HG03064 (cell line): ENCODE measurements around the gene GATB.

Source experiments
- ATAC-seq: cut with Tn5 transposase; IDR thresholded peaks from one replicate; pipeline ENCODE4 v1.9.1; 2021; ENCODE audit warnings: low read depth; ENCODE audit not compliant: unreplicated experiment

Gene GATB

DNA sequence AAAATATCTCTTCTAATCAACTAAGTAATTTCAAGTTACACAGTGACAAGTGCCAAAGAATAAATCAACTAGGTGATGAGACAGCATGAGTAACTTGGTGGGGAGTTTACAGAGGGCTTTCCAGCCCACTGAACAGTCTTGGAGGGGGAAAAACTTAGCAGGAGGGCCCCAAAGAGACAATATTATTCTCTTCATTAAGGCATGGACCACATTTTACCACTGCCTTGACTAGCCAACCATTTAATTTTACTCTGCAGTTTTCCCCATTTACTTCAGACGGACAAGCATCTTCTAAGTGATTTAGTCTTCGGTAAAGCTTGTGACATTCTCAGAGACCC, 25.3 kb upstream of the GATB start:
- no peak for ATAC-seq

DNA sequence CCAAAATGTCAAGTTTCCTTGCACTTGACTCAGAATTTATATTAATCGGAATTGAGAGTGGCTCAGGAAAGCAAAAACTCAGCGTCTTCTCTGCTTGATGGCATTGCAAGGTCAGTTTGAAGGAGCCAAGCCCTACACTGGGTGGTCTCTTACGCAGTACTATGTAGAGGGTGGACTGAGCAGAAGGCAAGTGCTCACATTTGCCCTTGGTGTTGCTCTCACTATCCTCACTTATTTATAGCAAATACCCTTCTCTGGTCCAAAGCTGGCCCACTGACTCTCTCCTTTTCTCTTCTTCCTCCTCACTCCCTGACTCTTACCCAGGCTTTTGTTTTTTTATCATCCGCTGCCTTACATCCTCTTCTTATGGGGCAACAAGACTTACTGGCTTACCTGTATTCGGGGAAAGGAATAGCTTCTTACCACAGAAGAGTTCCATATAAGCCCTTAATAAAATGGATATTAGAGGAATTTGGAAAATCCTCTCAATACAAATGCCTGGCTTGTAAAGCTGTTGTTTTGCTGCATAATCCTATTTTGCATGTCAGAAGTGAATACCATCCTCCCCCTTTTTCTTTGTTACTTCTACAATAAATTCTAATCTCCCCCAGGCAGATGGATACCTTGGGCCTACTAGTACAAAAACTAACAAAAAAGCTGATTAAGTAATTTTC, 24.8 kb upstream of the GATB start:
- ATAC-seq = no peak

DNA sequence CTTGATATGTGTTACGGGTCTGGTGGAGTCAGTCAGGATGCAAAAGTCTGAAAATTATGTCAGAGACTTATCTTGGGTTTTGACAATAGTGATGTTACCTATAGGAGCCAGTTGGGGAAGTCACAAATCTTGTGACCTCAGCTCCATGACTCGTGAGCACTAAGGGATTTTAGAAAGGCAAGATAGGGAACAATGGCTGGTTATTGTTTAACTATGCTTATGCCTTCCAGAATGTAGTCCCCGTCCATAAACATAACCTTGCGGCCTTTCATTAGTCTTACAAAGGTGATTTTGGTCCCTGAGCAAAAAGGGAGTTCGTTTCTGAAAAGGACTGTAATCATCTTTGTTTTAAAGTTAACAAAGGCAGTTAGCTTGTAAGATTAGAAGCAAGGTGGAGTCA, 23.9 kb upstream of the GATB start:
- ATAC-seq = no peak

DNA sequence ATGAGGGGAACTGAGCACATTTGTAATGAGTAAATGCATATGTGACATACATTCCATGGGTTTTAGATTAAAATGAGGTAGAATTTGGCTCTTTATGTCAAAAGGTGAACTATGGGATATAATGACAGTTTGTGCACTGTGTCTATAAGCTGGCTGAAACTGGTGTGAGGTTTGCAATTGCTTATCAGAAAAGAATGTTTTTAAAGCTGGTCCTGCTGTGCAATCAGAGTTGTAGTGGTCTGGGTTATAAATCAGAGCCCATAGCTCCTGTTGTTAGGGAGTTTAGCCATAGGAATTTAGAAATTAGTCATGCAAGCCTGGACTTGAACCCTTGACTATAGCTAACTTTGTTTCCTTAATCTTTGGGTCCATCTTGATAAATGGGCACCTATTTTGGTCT, 23.1 kb upstream of the GATB start:
- ATAC-seq = no peak

DNA sequence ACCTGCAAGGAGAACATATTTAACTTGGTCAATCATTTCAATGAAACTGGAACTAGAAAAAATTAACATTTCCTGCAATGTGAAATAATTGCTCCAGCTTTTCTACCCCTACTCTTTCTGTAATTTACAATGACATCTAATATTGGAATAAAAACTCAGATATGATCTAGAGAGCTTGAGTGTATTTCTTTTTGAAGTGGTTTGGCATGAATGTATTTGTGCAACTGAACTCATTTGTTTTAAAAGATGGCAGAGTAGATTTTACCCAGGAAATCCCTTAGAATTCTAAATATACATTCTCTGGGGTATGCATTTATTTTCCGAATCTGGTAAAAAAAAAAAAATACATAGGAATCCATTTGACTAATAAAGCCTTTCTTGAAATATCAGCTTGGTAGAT, 21.5 kb upstream of the GATB start:
- ATAC-seq = no peak

DNA sequence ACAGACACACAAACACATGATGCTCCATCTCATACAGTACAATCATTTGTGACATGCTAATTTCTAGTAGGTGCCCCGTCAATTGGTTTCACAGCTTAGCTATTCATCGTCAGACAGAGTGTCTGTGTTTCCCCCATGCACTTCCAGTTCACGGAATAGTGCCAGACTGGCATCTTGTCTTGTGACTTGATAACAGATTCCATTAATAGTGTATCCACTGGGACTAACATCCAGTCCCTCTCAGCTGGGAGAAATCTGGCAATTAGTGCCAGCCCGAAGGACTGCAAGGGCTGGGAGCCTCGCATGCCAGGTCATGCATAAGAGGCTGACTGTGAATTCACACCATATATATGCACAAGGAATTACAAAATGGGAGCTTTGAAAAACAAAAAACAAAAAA, 20.2 kb upstream of the GATB start:
- ATAC-seq = no peak

DNA sequence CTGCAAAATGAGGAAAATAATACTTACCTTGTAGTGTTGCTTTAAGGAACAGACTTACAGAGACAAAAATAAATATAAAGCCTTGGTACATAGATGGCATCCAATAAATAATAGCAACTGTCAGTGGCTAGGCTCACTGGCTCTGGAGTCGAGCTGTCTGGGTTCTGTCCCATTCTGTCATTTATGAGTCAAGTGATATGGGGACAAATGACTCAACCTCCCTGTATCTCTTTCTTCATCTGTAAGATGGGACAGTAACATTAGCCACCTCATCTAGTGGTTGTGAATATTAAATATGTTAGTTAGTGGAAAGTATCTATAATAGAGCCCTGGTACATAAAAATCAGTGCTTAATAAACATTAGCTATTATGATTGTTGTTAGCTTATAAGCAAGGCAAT, 16.7 kb upstream of the GATB start:
- ATAC-seq = no peak

DNA sequence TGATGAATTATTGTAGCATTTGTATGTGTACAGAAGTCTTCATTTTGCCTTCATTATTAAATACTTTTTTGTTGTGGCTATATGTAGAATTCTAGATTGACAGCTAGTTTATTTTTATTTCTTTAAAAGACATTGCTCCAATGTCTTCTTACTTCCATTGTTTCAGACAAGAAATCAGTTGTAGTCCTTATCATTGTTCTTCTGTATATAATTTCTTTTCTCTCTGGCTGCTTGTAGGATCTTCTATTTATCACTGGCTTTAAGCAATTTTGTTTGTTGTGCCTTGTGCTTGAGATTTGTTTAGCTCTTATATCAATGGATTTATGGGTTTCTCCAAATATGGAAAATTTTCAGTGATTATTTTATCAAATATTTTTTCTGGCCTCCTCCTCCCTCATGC, 13.5 kb upstream of the GATB start:
- no peak for ATAC-seq

DNA sequence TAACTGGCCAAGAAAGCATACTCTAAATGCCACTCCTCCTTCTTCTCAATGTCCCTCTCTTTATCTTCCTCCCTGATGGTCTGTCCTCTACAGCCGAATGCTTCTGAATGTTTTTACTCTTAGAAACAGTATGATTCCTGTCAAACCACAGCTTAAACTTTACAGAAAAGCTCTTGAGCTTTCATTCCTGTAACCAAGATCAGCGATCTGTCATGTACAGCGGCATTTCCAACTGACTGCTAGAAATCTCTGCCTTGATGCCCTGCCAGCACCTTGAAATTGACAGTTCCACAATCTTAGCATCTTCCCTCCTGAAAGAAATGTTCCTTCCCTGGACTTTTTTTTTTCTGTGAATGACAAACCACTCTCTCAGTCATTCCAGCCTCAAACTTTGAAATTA, 11.5 kb upstream of the GATB start:
- ATAC-seq = no peak

DNA sequence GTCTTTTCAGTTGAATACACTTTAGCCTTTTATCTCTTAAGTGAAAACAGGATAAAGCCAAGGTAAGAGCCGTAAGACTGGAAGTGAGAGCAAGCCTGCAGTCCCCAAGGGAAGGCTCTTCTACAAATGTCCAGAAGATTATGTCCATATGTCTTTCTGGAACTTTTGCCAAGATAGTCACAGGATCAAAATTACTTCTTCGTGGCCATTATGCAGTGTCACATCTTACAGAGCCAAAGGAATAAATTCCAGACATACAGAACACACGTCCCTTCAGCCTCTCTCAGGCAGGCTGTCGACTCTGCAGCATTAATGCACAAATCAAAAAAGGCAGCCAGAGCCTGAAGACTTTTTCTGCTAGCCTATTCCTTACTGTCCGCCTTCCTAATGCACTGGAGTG, 10.9 kb upstream of the GATB start:
- no peak for ATAC-seq

DNA sequence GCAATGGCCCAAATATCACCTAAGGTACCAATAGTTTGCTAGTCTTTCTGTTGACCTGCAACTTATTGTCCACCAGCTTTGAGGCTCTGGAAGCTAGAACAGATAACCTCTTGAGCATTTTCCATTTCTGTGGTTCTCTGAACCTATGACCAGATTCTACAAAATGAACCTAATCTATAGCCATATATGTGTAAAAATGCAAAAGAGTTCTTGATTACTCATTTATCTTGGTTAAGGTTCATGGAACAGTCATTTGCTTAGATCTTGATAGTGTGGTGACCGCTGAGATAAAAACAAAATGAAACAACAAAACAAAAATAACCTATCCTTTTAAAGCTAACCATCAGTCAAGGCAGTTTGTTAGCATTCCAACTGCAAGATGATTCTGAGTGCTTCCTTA, 9.3 kb upstream of the GATB start:
- ATAC-seq = no peak

DNA sequence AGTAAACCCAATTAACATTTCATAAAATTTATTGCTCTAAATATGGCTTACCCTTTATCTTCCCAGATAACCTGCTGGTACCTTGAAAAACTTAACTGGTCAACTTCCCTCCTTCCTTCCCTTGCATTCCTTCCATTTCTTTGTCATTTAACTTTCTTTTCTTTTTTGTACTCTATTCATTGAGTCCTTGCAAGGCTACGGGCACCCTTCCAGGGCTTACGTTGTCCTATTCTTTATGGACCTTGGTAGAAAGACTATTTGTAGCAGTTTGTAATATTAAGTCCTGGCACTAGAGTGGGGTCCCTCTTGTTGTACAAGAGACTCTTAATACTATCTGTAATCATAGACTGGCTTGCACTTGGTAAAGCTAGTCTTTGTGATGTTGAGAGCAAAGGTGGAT, 8.0 kb upstream of the GATB start:
- no peak for ATAC-seq

DNA sequence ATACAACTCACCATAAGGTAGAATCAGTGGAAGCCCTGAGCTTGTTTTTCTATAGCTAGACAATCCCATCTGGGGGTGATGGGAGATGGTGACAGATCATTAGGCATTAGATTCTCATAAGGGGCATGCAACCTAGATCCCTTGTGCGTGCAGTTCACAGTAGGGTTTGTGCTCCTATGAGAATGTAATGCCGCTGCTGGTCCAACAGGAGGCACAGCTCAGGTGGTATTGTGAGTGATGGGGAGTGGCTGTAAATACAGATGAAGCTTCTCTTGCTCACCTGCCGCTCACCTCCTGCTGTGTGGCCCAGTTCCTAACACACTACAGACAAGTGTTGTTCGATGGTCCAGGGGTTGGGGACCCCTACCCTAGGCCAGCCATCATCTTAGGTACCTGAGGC, 5.9 kb upstream of the GATB start:
- ATAC-seq = no peak

DNA sequence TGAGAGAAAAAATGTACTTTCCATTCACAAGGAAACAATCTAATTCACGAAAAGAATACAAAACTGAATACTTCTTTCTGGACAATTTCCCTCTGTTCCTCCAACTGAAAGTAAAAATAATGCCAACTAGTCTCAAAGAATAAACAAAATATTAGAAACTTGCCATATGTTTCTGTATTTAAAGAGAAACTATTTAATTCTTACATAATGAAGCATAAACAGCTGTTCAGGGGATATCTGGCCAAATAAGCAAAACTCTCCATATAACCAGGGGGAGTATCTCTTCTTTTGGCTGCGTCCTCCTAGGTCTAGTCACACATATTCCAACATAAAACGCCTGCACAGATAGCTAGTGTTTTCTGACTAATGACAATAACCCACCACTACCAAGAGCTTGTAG, 805 bp downstream of the GATB start:
- ATAC-seq = no peak

DNA sequence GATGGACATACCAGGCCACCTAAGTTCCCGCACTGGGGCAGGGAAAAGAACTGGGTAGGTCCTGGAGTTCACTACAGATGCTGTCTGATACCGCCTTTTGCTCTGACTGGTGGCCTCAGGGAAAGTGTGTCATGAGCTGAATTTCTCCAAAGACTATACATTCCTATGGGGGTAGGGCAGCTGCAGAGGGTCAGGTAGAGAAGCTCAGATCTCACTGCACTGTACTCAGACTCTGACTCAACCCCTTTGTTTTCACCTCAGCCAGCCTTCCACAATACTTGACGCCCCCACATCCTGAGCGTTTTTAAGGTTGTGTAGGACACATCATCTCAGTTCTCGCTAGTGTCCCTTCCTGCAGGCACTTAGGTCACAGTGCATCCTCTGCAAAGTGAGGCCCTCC, 7.8 kb downstream of the GATB start:
- ATAC-seq = no peak

DNA sequence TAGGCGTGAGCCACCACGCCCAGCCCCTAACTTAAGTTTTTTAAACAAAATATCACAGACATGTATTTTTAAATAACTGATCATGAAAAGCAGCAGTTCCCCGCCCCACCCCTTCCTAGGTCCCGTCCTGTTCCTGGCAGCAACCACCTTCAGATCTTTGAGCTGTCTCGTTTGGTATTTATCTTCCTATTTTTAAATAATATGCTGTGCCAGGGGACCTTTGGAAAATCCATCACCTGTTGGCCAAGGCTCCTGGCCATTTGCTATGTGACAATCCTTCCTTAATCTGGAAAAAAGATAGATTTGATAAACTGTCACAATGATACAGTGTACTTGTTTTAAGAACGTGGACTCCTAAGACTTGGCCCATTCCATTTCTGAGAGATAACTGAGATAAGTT, 10.7 kb downstream of the GATB start:
- no peak for ATAC-seq

DNA sequence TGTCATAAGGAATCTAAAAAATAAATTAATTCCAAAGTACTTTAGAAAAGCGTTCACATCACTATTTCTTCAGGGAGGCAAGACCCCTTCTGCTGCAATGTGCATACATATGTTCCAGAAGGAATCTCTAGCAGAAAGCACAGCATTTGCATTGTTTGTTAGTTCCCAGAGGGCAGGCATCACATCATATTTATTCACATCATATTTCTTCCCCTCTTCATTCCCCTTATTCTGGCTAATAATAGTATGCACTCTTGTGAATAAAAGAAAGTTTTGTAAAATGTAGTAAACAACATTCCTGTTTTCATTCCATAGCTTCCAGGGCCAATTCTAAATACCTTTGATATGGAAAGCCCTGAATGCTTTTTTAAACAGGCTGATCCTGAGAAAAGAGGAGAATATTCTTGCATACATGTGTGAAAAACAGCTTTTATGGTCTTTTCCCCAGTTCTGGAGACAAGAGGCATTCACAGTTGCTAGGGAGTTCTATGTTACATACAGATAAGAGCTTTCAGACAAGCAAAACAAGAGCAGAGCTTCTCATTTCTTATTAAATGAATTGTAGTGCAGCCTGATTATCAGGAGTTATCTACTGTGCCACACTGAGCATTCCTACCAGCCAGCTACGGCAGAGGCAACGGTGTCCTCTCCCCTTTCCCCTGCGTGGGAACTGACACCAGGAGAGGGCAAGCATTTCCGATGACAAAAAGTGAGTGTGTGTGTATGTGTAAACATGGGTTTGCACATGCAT, 15.2 kb downstream of the GATB start:
- no peak for ATAC-seq

DNA sequence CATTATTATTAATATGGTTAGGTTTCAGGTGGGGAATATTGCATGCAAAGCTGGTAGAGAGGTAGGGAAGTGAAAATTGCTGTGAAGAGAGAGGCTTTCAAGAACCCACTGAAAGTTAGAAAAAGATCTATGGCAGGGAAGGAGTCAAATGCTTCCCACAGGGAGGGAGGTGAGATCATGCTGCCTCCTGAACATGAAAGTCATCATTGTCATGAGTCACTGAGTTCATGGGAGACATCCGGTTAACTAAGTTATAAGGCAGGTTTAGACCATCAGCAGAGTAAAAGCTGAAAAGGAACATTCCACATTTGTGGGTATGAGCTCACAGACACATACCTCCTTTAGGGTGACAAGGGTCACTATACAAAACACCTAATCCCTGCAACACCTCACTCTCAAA, 16.2 kb downstream of the GATB start:
- ATAC-seq = no peak

DNA sequence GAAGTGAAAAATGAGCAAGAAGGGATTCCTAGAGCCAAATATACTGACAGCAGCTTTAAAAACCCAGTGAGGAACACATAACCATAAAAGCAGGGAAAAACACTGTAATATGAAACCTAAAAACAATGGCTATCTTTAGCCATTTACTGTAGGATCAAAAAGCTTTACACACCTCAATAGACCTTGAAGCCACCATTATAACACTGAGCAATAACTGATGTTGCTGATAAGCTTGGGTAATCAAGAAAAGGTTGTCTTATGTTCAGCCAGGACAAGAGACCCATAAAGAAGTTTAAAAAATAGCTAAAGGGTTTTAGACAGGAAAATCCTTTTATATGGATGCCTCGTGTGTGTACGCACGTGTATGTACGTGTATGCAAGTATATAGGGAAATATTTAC, 16.9 kb downstream of the GATB start:
- ATAC-seq = no peak

DNA sequence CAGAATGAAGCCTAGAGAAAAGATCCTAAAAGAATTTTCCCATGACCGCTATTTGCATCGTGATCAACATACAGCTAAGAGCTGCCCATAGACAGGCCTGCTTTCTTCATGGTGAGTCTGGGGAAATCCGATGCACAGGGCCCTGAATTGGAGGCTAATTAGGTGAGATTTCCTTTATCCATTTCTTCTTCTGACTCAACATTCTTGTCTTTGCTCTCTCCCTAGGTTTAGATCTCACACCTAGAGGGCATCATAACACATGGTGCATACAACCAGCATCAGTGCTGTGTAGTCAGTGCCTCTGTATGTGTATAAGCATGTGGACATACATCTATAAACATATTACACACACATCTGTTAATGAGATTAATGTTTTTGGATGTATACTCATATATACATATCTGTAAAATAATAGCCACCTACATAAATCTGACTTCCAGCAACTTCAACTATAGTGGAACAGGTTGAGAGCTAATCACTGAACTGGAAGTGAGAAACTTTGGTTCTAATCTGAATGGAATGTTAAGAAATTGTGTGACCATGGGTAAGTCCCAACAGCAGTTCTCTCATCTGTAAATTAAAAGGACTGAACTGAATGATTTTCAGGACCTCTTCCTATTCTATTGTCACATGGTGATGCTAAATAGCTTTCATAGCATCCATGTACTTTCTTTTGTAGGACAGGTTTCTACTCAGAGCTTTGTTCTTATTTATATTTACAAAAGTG, 17.5 kb downstream of the GATB start:
- no peak for ATAC-seq

DNA sequence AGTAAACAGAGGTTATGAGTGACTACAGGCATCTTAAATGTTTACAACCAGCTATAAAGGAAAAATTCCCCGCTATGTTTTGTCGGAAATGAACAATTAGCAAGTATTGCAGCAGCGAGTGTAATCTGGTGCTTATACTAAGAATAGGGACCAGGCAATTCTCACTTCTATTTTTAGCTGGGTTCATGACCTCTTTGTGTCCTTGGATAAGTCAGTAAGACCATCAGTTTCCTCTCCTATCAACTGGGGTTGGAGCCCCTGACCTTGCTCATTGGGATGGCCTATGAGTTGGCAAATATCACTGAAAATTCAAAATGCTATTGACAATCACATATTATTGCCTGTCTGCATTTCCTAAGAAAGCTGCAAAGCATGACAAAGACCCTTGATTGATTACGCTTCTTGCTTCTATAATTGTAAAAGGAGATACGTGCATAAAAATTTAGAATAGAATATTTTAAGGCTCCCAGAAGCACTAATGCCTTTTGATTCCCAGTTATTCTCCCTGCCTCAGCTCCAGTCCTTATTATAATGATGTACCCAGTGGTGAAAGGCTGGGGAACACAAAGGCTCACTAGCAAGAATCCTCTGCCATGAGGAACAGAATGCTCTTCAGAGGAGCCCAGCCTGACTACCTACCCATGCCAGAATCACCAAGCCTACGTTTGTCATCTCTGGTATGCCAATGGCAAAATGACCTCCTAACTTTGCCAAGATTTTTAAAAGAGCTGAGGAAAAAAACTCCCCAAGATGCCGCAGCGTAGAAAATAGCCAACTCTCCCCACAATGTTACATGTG, 21.9 kb downstream of the GATB start:
- no peak for ATAC-seq
